ENCODE data around the gene RSRC1. TPM values are rescaled to one million over a fixed set of nuclear protein-coding genes. Genes with fewer than 3 reads are reported as not detected.
A peak's percentile ranks its signal among the peaks of the same experiment; 100 is the strongest.

The RSRC1 gene
- total and polyA plus RNA-seq, 2 of the 13 experiments (the other 11 are each of a cell fraction or from before 2014, with no cell fraction given), result 4.9 to 63.0 TPM

- TF ChIP-seq, protein P1, sequence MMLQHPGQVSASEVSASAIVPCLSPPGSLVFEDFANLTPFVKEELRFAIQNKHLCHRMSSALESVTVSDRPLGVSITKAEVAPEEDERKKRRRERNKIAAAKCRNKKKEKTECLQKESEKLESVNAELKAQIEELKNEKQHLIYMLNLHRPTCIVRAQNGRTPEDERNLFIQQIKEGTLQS (CRISPR knock-in tag; IDR thresholded peaks at IDR 0.05), result no peak
- peak; percentile 40; the same call in 1 of the 2 replicates for TF ChIP-seq REPIN1 (CRISPR knock-in tag; IDR thresholded peaks at IDR 0.05; ENCODE audit: borderline replicate concordance, low read depth)
- no peak for TF ChIP-seq KLF12 (CRISPR knock-in tag; IDR thresholded peaks at IDR 0.05; ENCODE audit: borderline replicate concordance)
- TF ChIP-seq FOXP1 (IDR thresholded peaks at IDR 0.05), result no peak
- TF ChIP-seq FOXP1 (CRISPR knock-in tag; IDR thresholded peaks at IDR 0.05), result peak; percentile 25; the same call in 1 of the 2 replicates
- no peak for TF ChIP-seq U2AF1 (optimal IDR thresholded peaks at IDR 0.05; ENCODE audit: low read depth, low read length)
- peak; percentile 94 for TF ChIP-seq HHEX (CRISPR knock-in tag; IDR thresholded peaks at IDR 0.05)
- no peak for TF ChIP-seq ZNF552 (CRISPR knock-in tag; IDR thresholded peaks at IDR 0.05; ENCODE audit: borderline replicate concordance)
Measured at GRCh38 chr3:158453004-158453403, 343.1 kb downstream of the RSRC1 start (continued).

- H3K27me3 ChIP-seq (ENCODE audit: control insufficient read depth in 1 of 2, insufficient read depth in 2 of 2, low read length in 2 of 2), result no peaks in the 10 kb centered on the region
- H3K27ac ChIP-seq (ENCODE audit: extremely low read length, insufficient read depth, low read length), result no peak overlapping the region
- peaks cover 17% of the 10 kb centered on the region for H3K4me1 ChIP-seq (ENCODE audit: insufficient read depth, low read length)
- H3K79me2 ChIP-seq (ENCODE audit: insufficient read depth, low read length), result no peaks in the 10 kb centered on the region
- no peaks in the 10 kb centered on the region for H3K9me3 ChIP-seq (ENCODE audit: low read length)
- in situ Hi-C loops (cut with HindIII; ENCODE audit: extremely low pct_ligation_motif_present, low pct_unique_long_range_greater_than_20kb) (no loop called here), intact Hi-C loops (cut with micrococcal nuclease; ENCODE audit: unreplicated experiment) (no loop called here)
- H3K9ac ChIP-seq (ENCODE audit: insufficient read depth, low read depth, low read length), result no peak overlapping the region
- peaks cover 7% of the 10 kb centered on the region; the same call in 1 of the 2 replicates for H4K20me1 ChIP-seq (ENCODE audit: insufficient read depth, low read length)
- POLR2A ChIA-PET, result no interaction called here
- ATAC-seq (no peak), DNase-seq (ENCODE audit: low spot score) (no peak), FAIRE-seq (no peak)
- no peaks in the 10 kb centered on the region for H3K36me3 ChIP-seq (replicated peaks in 1 of 2; ENCODE audit: control insufficient read depth in 1 of 2, insufficient read depth in 2 of 2, low read length in 2 of 2)
- no peak overlapping the region for H3K4me2 ChIP-seq (ENCODE audit: low read depth, low read length)
- H3K4me3 ChIP-seq (replicated peaks in 1 of 3; ENCODE audit: insufficient read depth in 1 of 3, low read depth in 2 of 3, low read length in 3 of 3), result no peak overlapping the region
- CTCF ChIA-PET (ENCODE audit: low intra/inter-chr PET ratio, low total read pairs), result no interaction called here
- no peak overlapping the region for H2AFZ ChIP-seq (ENCODE audit: low read length)
- no TSS peak for BruUV-seq (replicated peaks)
- TF ChIP-seq ZNF670 (CRISPR knock-in tag; IDR thresholded peaks at IDR 0.05; ENCODE audit: borderline replicate concordance) (no peak), ISL2 (CRISPR knock-in tag; IDR thresholded peaks at IDR 0.05) (no peak), ZNF816 (CRISPR knock-in tag; IDR thresholded peaks at IDR 0.05; ENCODE audit: borderline replicate concordance) (no peak), ZNF556 (CRISPR knock-in tag; IDR thresholded peaks at IDR 0.05; ENCODE audit: borderline replicate concordance) (no peak), KAT8 (CRISPR knock-in tag; IDR thresholded peaks at IDR 0.05) (no peak), ZNF629 (CRISPR knock-in tag; conservative IDR thresholded peaks at IDR 0.05) (no peak), ZNF317 (CRISPR knock-in tag; IDR thresholded peaks at IDR 0.05) (no peak), KLF13 (CRISPR knock-in tag; IDR thresholded peaks at IDR 0.05) (no peak), ZNF101 (CRISPR knock-in tag; IDR thresholded peaks at IDR 0.05; ENCODE audit: borderline replicate concordance, low read depth) (no peak), ZNF292 (CRISPR knock-in tag; IDR thresholded peaks at IDR 0.05; ENCODE audit: borderline replicate concordance, low read depth) (no peak), CCAR2 (optimal IDR thresholded peaks at IDR 0.05; ENCODE audit: low read depth, low read length) (no peak), SNAPC2 (CRISPR knock-in tag; IDR thresholded peaks at IDR 0.05) (no peak), ZSCAN22 (CRISPR knock-in tag; IDR thresholded peaks at IDR 0.05) (no peak), ARID3A (IDR thresholded peaks at IDR 0.05; ENCODE audit: low read depth, low read length) (no peak)
- TF ChIP-seq, protein P2, sequence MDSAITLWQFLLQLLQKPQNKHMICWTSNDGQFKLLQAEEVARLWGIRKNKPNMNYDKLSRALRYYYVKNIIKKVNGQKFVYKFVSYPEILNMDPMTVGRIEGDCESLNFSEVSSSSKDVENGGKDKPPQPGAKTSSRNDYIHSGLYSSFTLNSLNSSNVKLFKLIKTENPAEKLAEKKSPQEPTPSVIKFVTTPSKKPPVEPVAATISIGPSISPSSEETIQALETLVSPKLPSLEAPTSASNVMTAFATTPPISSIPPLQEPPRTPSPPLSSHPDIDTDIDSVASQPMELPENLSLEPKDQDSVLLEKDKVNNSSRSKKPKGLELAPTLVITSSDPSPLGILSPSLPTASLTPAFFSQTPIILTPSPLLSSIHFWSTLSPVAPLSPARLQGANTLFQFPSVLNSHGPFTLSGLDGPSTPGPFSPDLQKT (CRISPR knock-in tag; IDR thresholded peaks at IDR 0.05; ENCODE audit: borderline replicate concordance), result no peak
Measured at GRCh38 chr3:158453865-158454264, 344.0 kb downstream of the RSRC1 start.

Measured in HepG2 (cell line).